ENCODE data around the gene FAM135A. TPM values are rescaled to one million over a fixed set of nuclear protein-coding genes. Genes with fewer than 3 reads are reported as not detected.

FAM135A gene
- total and polyA plus RNA-seq, 9 of the 15 experiments (the other 6 are each of a cell fraction or from before 2014, with no cell fraction given) = 7.4 to 32.9 (median 19.2) TPM

- no TSS peak for BruUV-seq (replicated peaks)
- DNase-seq (ENCODE audit: extremely low read depth in 1 of 4, low spot score in 3 of 4) (no peak), ATAC-seq (no peak), FAIRE-seq (no peak)
- H3K27ac ChIP-seq (ENCODE audit: extremely low read depth, low read depth, low read length) = no peak overlapping the region
- H4K20me1 ChIP-seq (replicated peaks; ENCODE audit: control insufficient read depth, insufficient read depth, low read length) = no peaks in the 10 kb centered on the region
- in situ Hi-C loops (cut with MboI) (no loop called here), intact Hi-C loops (cut with micrococcal nuclease) (no loop called here)
- no peak overlapping the region for H2AFZ ChIP-seq (ENCODE audit: low read depth, low read length)
- TF ChIP-seq LCOR (CRISPR knock-in tag; IDR thresholded peaks at IDR 0.05) (no peak), FOXP4 (CRISPR knock-in tag; IDR thresholded peaks at IDR 0.05; ENCODE audit: borderline replicate concordance) (no peak), LEF1 (IDR thresholded peaks at IDR 0.05) (no peak), ZNF121 (CRISPR knock-in tag; conservative IDR thresholded peaks at IDR 0.05) (no peak), DNMT1 (IDR thresholded peaks at IDR 0.05) (no peak), HDAC2 (IDR thresholded peaks at IDR 0.05) (no peak), CBFA2T2 (conservative IDR thresholded peaks at IDR 0.05) (no peak), TRIM25 (IDR thresholded peaks at IDR 0.05; ENCODE audit: borderline replicate concordance) (no peak), ZNF263 (CRISPR knock-in tag; IDR thresholded peaks at IDR 0.05; ENCODE audit: borderline replicate concordance) (no peak), ARID2 (IDR thresholded peaks at IDR 0.05) (no peak), RREB1 (CRISPR knock-in tag; IDR thresholded peaks at IDR 0.05) (no peak), POLR2AphosphoS2 (IDR thresholded peaks at IDR 0.05; ENCODE audit: low read length) (no peak), NCOR1 (IDR thresholded peaks at IDR 0.05) (no peak)
- no peaks in the 10 kb centered on the region for H3K4me1 ChIP-seq (replicated peaks in 1 of 2; ENCODE audit: control insufficient read depth in 2 of 2, insufficient read depth in 2 of 2, low read length in 2 of 2)
- CTCF ChIA-PET (ENCODE audit: low intra/inter-chr PET ratio) = no interaction called here
- H3K79me2 ChIP-seq (ENCODE audit: control insufficient read depth, insufficient read depth, low read length) = no peaks in the 10 kb centered on the region
- POLR2A ChIA-PET = interaction anchor here (0.6 to 2.1 kb wide), 4 partner anchors 11 to 27 kb away, joined by 3 to 7 read pairs (median 3); no protein-coding TSS in a partner anchor
- 0% methylated on average over 2 of the region's 3 CpGs for WGBS (ENCODE audit: insufficient coverage, low coverage, missing lambda C conversion rate)
- H3K4me3 ChIP-seq = no peak overlapping the region
- no peak overlapping the region for H3K9ac ChIP-seq (ENCODE audit: insufficient read depth in 1 of 2, low read depth in 2 of 2, low read length in 2 of 2)
- H3K9me3 ChIP-seq (replicated peaks; ENCODE audit: control insufficient read depth, insufficient read depth, low read depth, low read length) = no peaks in the 10 kb centered on the region
- H3K9me1 ChIP-seq (ENCODE audit: control insufficient read depth, insufficient read depth, low read length) = no peaks in the 10 kb centered on the region
- peaks cover 0 to 6% of the 10 kb centered on the region in 2 experiments; a peak in 3 of 5 replicates for H3K27me3 ChIP-seq (ENCODE audit: control insufficient read depth in 2 of 2, insufficient read depth in 2 of 2, low read length in 2 of 2)
- H3K4me2 ChIP-seq (ENCODE audit: insufficient read depth, low read length) = no peak overlapping the region
- no peaks in the 10 kb centered on the region for H3K36me3 ChIP-seq (ENCODE audit: control insufficient read depth, insufficient read depth, low read length)
Measured at GRCh38 chr6:70593118-70593486, 179.8 kb downstream of the FAM135A start.
